HCT116 (cell line): ENCODE data around the gene SARS2. TPM values are rescaled to one million over a fixed set of nuclear protein-coding genes. Genes with fewer than 3 reads are reported as not detected.

Source experiments
- ATAC-seq: fragments of 200-7000 bp; cut with Tn5 transposase; 2 replicates; pipeline ENCODE4 v1.9.1; 2020; ENCODE audit warnings: mild to moderate bottlenecking, moderate library complexity
- BruUV-seq: library from RNA; stranded (reverse); fragments of 400-500 nt; replicated peaks from 2 replicates; lab custom pipeline; 2021; lab: Mats Ljungman, UMichigan
- CTCF ChIA-PET: fragments of 300-600 bp; sonication (Branson Sonifier 250); formaldehyde crosslinking; loops from one replicate; lab custom pipeline; 2021; ENCODE audit warnings: antibody characterized with exemption; lab: Charles Lee
- POLR2A ChIA-PET: fragments of 300-600, 350-600 bp; sonication (Branson Sonifier 250); formaldehyde crosslinking; loops from one replicate; lab custom pipeline; 2021; ENCODE audit warnings: antibody characterized with exemption; lab: Charles Lee
- RAD21 ChIA-PET, 2 experiments: fragments of 300-600 bp; sonication (Branson Sonifier 250); formaldehyde crosslinking; loops; one replicate each; lab custom pipeline; 2023; ENCODE audit warnings: low total read pairs in 2 of 2; ENCODE audit not compliant: uncharacterized antibody in 2 of 2, unreplicated experiment in 2 of 2, low non-redundant PET in 1 of 2; lab: Charles Lee
- DNase-seq: peaks from one replicate; pipeline ENCODE4 v3.0.0-alpha.2; 2010; ENCODE audit warnings: low read depth, low spot score
- H2AFZ ChIP-seq: fragments of 200-600 bp; shearing (Covaris generic), sonication (generic); 2 replicates; pipeline ENCODE4 v1.6.1; 2017; ENCODE audit warnings: low read depth, mixed run types, mixed read lengths, antibody characterized with exemption, low read length; ENCODE audit not compliant: poor library complexity, severe bottlenecking
- H3K27ac ChIP-seq: 2 replicates; pipeline ENCODE4 v1.5.1; 2012; ENCODE audit warnings: low read depth, low read length
- H3K27me3 ChIP-seq: fragments of 200-600 bp; sonication (generic); 2 replicates; pipeline ENCODE4 v1.6.1; 2016; ENCODE audit warnings: mixed run types, low read length, mixed read lengths; ENCODE audit not compliant: insufficient read depth
- H3K36me3 ChIP-seq, 2 experiments: fragments of 200-500 bp in 1 of 2; fragments of 200-600 bp in 1 of 2; sonication (Bioruptor generic) in 1 of 2; sonication (generic) in 1 of 2; 2 replicates each; pipeline versions ENCODE4 v1.5.1 to v1.6.1; 2014 to 2016; ENCODE audit warnings: low read length in 2 of 2, inconsistent platforms in 1 of 2, mixed read lengths in 1 of 2, mixed run types in 1 of 2; ENCODE audit not compliant: insufficient read depth in 2 of 2, control insufficient read depth in 1 of 2
- H3K4me1 ChIP-seq, 2 experiments: fragments of 200-600 bp in 1 of 2; sonication (generic) in 1 of 2; 2 replicates each; pipeline versions ENCODE4 v1.5.1 to v1.6.1; 2012 to 2017; ENCODE audit warnings: low read length in 2 of 2, inconsistent platforms in 1 of 2, mild to moderate bottlenecking in 1 of 2, mixed read lengths in 1 of 2, mixed run types in 1 of 2, moderate library complexity in 1 of 2; ENCODE audit not compliant: insufficient read depth in 2 of 2, control insufficient read depth in 1 of 2
- H3K4me2 ChIP-seq: fragments of 200-600 bp; sonication (generic); 2 replicates; pipeline ENCODE4 v1.6.1; 2017; ENCODE audit warnings: mixed run types, low read length, mixed read lengths
- H3K4me3 ChIP-seq, 2 experiments: fragments of 200-600 bp in 1 of 2; sonication (generic) in 1 of 2; replicated peaks in 1 of 2; 2 replicates each; pipeline ENCODE4 v1.5.1; 2011 to 2016; ENCODE audit warnings: low read length in 2 of 2, control low read depth in 1 of 2, low read depth in 1 of 2, mild to moderate bottlenecking in 1 of 2, mixed read lengths in 1 of 2, mixed run types in 1 of 2
- H3K79me2 ChIP-seq: fragments of 200-600 bp; sonication (generic); 2 replicates; pipeline ENCODE4 v1.6.1; 2017; ENCODE audit warnings: mild to moderate bottlenecking, mixed run types, low read length, moderate library complexity, mixed read lengths; ENCODE audit not compliant: insufficient read depth
- H3K9ac ChIP-seq: fragments of 200-600 bp; sonication (generic); 2 replicates; pipeline ENCODE4 v1.6.1; 2016; ENCODE audit warnings: low read length, mixed read lengths
- H3K9me2 ChIP-seq: fragments of 200-600 bp; sonication (generic), shearing (Covaris generic); 2 replicates; pipeline ENCODE4 v1.6.1; 2017; ENCODE audit warnings: mixed run types, mild to moderate bottlenecking, moderate library complexity; ENCODE audit not compliant: insufficient read depth
- H3K9me3 ChIP-seq, 2 experiments: fragments of 200-500 bp in 1 of 2; fragments of 200-600 bp in 1 of 2; sonication (Bioruptor generic) in 1 of 2; sonication (generic) in 1 of 2; 2 replicates each; pipeline ENCODE4 v1.6.1; 2014 to 2017; ENCODE audit warnings: low read length in 2 of 2, mixed read lengths in 2 of 2, inconsistent platforms in 1 of 2, low read depth in 1 of 2, mild to moderate bottlenecking in 1 of 2, mixed run types in 1 of 2, moderate library complexity in 1 of 2; ENCODE audit not compliant: control insufficient read depth in 1 of 2, insufficient read depth in 1 of 2
- H4K20me1 ChIP-seq: fragments of 200-600 bp; sonication (generic), shearing (Covaris generic); 2 replicates; pipeline ENCODE4 v1.6.1; 2017; ENCODE audit warnings: mixed run types, mild to moderate bottlenecking, moderate library complexity; ENCODE audit not compliant: insufficient read depth
- CEBPB ChIP-seq: IDR thresholded peaks from 2 replicates; pipeline ENCODE4 v1.6.1; 2012; ENCODE audit warnings: low read depth
- EGR1 ChIP-seq: IDR thresholded peaks from 2 replicates; pipeline ENCODE4 v1.6.1; 2012; ENCODE audit warnings: low read depth
- JUND ChIP-seq: IDR thresholded peaks from 2 replicates; pipeline ENCODE4 v1.6.1; 2012
- POLR2A ChIP-seq: IDR thresholded peaks from 2 replicates; pipeline ENCODE4 v1.7.0; 2011; ENCODE audit warnings: borderline replicate concordance; ENCODE audit not compliant: insufficient read depth, insufficient read length; ENCODE audit errors: extremely low read depth
- RAD21 ChIP-seq: IDR thresholded peaks from 2 replicates; pipeline ENCODE4 v1.6.1; 2012; ENCODE audit warnings: low read depth, mild to moderate bottlenecking
- SRF ChIP-seq: IDR thresholded peaks from 2 replicates; pipeline ENCODE4 v1.6.1; 2012; ENCODE audit warnings: low read depth
- TCF7L2 ChIP-seq: IDR thresholded peaks from 2 replicates; pipeline ENCODE4 v1.7.0; 2011; ENCODE audit warnings: borderline replicate concordance, inconsistent platforms; ENCODE audit not compliant: insufficient read depth, insufficient read length; ENCODE audit errors: extremely low read depth
- YY1 ChIP-seq: IDR thresholded peaks from 2 replicates; pipeline ENCODE4 v1.6.1; 2011; ENCODE audit warnings: low read length, low read depth, moderate library complexity, mild to moderate bottlenecking; ENCODE audit not compliant: insufficient replicate concordance; ENCODE audit errors: extremely low read depth
- ZBTB33 ChIP-seq: IDR thresholded peaks from 2 replicates; pipeline ENCODE4 v1.6.1; 2011; ENCODE audit warnings: mild to moderate bottlenecking, low read length, moderate library complexity; ENCODE audit not compliant: insufficient replicate concordance; ENCODE audit errors: extremely low read depth
- ZNF274 ChIP-seq: fragments of 200-500 bp; sonication (Bioruptor generic); IDR thresholded peaks from 2 replicates; pipeline ENCODE4 v1.6.1; 2014; ENCODE audit warnings: mild to moderate bottlenecking, low read depth, low read length, inconsistent platforms
- intact Hi-C: fragments of 100-400 bp; cut with micrococcal nuclease; formaldehyde crosslinking; loops from 2 replicates; pipeline ENCODE4 v1.10.0; 2022
- total RNA-seq: library from RNA; stranded (reverse); gene quantifications from one replicate; pipeline ENCODE4 v1.2.1, GENCODE V29; 2021; ENCODE audit not compliant: unreplicated experiment
- TF ChIP-seq, protein P1 (sequence below): IDR thresholded peaks from 2 replicates; pipeline ENCODE4 v1.6.1; 2012
- TF ChIP-seq, protein P2 (sequence below), 3 experiments: fragments of 200-600 bp in 1 of 3; sonication (generic) in 1 of 3; IDR thresholded peaks in 2 of 3; conservative IDR thresholded peaks in 1 of 3; 2 replicates each; pipeline ENCODE4 v1.5.1; 2012 to 2017; ENCODE audit warnings: low read depth in 2 of 3, low read length in 2 of 3, antibody characterized with exemption in 1 of 3, borderline replicate concordance in 1 of 3, control low read depth in 1 of 3, mild to moderate bottlenecking in 1 of 3, mixed read lengths in 1 of 3, mixed run types in 1 of 3, moderate library complexity in 1 of 3; ENCODE audit not compliant: insufficient read depth in 1 of 3

SARS2 gene
- total RNA-seq, 1 experiment from 2014 or later, result 58.2 TPM

GRCh38 chr19:38964738-38965137 is 34.2 kb upstream of the SARS2 start:
- no peaks in the 10 kb centered on the region for H3K79me2 ChIP-seq
- H3K4me1 ChIP-seq, result peaks cover 0 to 5% of the 10 kb centered on the region in 2 experiments; a peak in 3 of 4 replicates
- H3K9me2 ChIP-seq, result no peaks in the 10 kb centered on the region
- no peak overlapping the region for H3K4me2 ChIP-seq
- no peaks in the 10 kb centered on the region for H3K9me3 ChIP-seq
- ATAC-seq, result no peak
- no peak for TF ChIP-seq TCF7L2
- TF ChIP-seq JUND, result no peak
- TF ChIP-seq RAD21, result no peak
- no peak for TF ChIP-seq POLR2A
- TF ChIP-seq, protein P1, sequence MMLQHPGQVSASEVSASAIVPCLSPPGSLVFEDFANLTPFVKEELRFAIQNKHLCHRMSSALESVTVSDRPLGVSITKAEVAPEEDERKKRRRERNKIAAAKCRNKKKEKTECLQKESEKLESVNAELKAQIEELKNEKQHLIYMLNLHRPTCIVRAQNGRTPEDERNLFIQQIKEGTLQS, result no peak
- TF ChIP-seq ZNF274, result no peak
- no peak for TF ChIP-seq ZBTB33
- TF ChIP-seq EGR1, result no peak
- no peak for TF ChIP-seq SRF
- TF ChIP-seq, protein P2, sequence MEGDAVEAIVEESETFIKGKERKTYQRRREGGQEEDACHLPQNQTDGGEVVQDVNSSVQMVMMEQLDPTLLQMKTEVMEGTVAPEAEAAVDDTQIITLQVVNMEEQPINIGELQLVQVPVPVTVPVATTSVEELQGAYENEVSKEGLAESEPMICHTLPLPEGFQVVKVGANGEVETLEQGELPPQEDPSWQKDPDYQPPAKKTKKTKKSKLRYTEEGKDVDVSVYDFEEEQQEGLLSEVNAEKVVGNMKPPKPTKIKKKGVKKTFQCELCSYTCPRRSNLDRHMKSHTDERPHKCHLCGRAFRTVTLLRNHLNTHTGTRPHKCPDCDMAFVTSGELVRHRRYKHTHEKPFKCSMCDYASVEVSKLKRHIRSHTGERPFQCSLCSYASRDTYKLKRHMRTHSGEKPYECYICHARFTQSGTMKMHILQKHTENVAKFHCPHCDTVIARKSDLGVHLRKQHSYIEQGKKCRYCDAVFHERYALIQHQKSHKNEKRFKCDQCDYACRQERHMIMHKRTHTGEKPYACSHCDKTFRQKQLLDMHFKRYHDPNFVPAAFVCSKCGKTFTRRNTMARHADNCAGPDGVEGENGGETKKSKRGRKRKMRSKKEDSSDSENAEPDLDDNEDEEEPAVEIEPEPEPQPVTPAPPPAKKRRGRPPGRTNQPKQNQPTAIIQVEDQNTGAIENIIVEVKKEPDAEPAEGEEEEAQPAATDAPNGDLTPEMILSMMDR (IDR thresholded peaks at IDR 0.05 in 2 of 3, conservative IDR thresholded peaks at IDR 0.05 in 1 of 3; ENCODE audit: borderline replicate concordance in 1 of 3, insufficient read depth in 1 of 3, low read depth in 2 of 3, low read length in 2 of 3), result no peak
- TF ChIP-seq CEBPB, result no peak
- TF ChIP-seq YY1, result no peak
- H3K4me3 ChIP-seq, result no peak overlapping the region
- ChIA-PET RAD21 (interaction anchor here in 1 of 2 experiments (1.0 kb wide), 1 partner anchor 8 kb away, joined by 3 read pairs; no protein-coding TSS in a partner anchor), CTCF (no interaction called here), POLR2A (no interaction called here)
- H3K27ac ChIP-seq, result no peak overlapping the region
- no peaks in the 10 kb centered on the region for H3K27me3 ChIP-seq
- no peak for DNase-seq
- no TSS peak for BruUV-seq
- intact Hi-C loops, result loop anchor here (5.0 kb wide), 3 partner anchors 148 to 363 kb away; no protein-coding TSS in a partner anchor
- no peaks in the 10 kb centered on the region; a peak in 1 of 4 replicates for H3K36me3 ChIP-seq
- no peak overlapping the region for H2AFZ ChIP-seq
- no peaks in the 10 kb centered on the region for H4K20me1 ChIP-seq
- no peak overlapping the region for H3K9ac ChIP-seq
